Measurements from ENCODE around the gene IFIT3. TPM values are rescaled to one million over a fixed set of nuclear protein-coding genes. Genes with fewer than 3 reads are reported as not detected.

IFIT3 gene
- total RNA-seq, 2 experiments from 2014 or later: 0.17 to 0.35 TPM

DNA sequence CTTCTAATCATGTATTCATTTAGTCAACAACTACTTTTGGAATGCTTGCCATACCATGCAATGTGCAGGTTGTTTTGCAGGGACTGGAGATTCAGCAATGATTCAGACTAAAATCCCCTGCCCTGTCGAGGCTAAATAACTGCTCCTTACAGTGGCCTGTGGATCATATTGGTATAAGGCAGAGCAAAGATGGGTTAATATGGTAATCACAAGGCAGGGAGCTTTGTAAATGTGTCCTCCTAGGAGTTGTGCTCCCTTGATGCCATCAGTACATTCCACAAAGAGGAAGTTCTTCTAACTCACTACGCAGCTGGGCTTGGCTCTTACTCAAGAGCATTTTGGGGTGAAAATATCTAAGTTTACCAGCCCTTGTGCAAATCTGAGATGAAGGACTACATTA, 26.6 kb upstream of the IFIT3 start:
- DNase-seq (ENCODE audit: low spot score): peak; percentile 27
- no peaks in the 10 kb centered on the region for H3K36me3 ChIP-seq (ENCODE audit: insufficient read depth, low read length)
- H4K20me1 ChIP-seq (ENCODE audit: insufficient read depth, low read length): no peaks in the 10 kb centered on the region
- no TSS peak for BruUV-seq (replicated peaks)
- peak overlapping the region; percentile 94 for H3K4me2 ChIP-seq (ENCODE audit: low read length)
- TF ChIP-seq EZH2phosphoT487 (IDR thresholded peaks at IDR 0.05; ENCODE audit: borderline replicate concordance, low read depth, low read length): no peak
- TF ChIP-seq CTCF (conservative IDR thresholded peaks at IDR 0.05; ENCODE audit: low read length): no peak
- H3K4me3 ChIP-seq (ENCODE audit: low read depth, low read length, poor library complexity, severe bottlenecking): peak overlapping the region; percentile 69
- POLR2A ChIA-PET: no interaction called here
- H3K9me3 ChIP-seq (ENCODE audit: low read length): no peaks in the 10 kb centered on the region; the same call in 1 of the 2 replicates
- intact Hi-C loops (cut with micrococcal nuclease; ENCODE audit: unreplicated experiment): no loop called here
- peak overlapping the region; percentile 11 for H3K27ac ChIP-seq (ENCODE audit: low read depth, low read length, poor library complexity, severe bottlenecking)
- peaks cover 17% of the 10 kb centered on the region for H3K4me1 ChIP-seq (ENCODE audit: insufficient read depth, low read length, poor library complexity, severe bottlenecking)
- H3K9me2 ChIP-seq (ENCODE audit: insufficient read depth, low read length): no peaks in the 10 kb centered on the region
- H3K79me2 ChIP-seq (ENCODE audit: insufficient read depth, low read depth, low read length): no peaks in the 10 kb centered on the region
- H2AFZ ChIP-seq (ENCODE audit: low read length): peak overlapping the region; percentile 98
- CTCF ChIA-PET (ENCODE audit: unreplicated experiment): no interaction called here

DNA sequence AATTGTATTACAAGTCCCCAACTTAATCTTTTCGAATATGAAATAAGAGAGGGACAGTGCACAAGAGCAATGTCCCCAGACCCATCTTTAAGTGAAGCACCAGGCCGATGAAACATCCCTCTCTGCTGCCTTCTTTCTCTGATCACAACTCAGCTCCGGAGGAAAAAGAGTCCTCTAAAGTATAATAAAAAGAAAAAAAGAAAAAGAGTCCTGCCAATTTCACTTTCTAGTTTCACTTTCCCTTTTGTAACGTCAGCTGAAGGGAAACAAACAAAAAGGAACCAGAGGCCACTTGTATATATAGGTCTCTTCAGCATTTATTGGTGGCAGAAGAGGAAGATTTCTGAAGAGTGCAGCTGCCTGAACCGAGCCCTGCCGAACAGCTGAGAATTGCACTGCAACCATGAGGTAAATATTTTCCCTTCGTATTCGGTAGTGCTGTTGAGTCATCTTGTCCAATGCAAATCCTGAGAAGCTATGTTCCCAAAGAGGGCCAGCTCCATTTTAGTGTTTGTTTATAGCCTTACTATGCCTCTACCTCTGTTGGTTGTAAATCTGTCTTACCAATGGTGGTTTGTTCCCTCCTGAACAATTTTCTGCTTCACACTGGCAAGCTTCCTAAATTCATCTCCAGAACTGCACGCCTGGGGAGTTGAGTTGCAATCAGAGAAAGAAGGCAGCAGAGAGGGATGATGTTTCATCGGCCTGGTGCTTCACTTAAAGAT, 25.9 kb upstream of the IFIT3 start, which contains the start of gene IFIT2:
TSS of gene IFIT2 (plus strand) at position 326 of the 725 bp plus-strand sequence. CDS start at position 404, 78 bp downstream.
- H3K36me3 ChIP-seq (ENCODE audit: insufficient read depth, low read length): no peaks in the 10 kb centered on the region
- TF ChIP-seq EZH2phosphoT487 (IDR thresholded peaks at IDR 0.05; ENCODE audit: borderline replicate concordance, low read depth, low read length) (no peak), CTCF (conservative IDR thresholded peaks at IDR 0.05; ENCODE audit: low read length) (no peak)
- ChIA-PET POLR2A (interaction anchor here (0.6 to 1.0 kb wide), 2 partner anchors 9 to 66 kb away, joined by 3 read pairs; no protein-coding TSS in a partner anchor), CTCF (ENCODE audit: unreplicated experiment) (interaction anchor here (0.5 kb wide), 1 partner anchor 68 kb away, joined by 3 read pairs; no protein-coding TSS in a partner anchor)
- H3K4me3 ChIP-seq (ENCODE audit: low read depth, low read length, poor library complexity, severe bottlenecking): peak within 1 kb of the TSS; percentile 69
- H3K4me2 ChIP-seq (ENCODE audit: low read length): peak within 1 kb of the TSS; percentile 94
- H3K27ac ChIP-seq (ENCODE audit: low read depth, low read length, poor library complexity, severe bottlenecking): peak within 1 kb of the TSS; percentile 11
- H2AFZ ChIP-seq (ENCODE audit: low read length): peak within 1 kb of the TSS; percentile 98
- DNase-seq (ENCODE audit: low spot score): peak; percentile 66
- BruUV-seq (replicated peaks): no TSS peak
- H3K79me2 ChIP-seq (ENCODE audit: insufficient read depth, low read depth, low read length): no peaks in the 10 kb centered on the region
- H3K9me3 ChIP-seq (ENCODE audit: low read length): no peaks in the 10 kb centered on the region; the same call in 1 of the 2 replicates
- no peaks in the 10 kb centered on the region for H3K9me2 ChIP-seq (ENCODE audit: insufficient read depth, low read length)
- no peaks in the 10 kb centered on the region for H4K20me1 ChIP-seq (ENCODE audit: insufficient read depth, low read length)
- peaks cover 17% of the 10 kb centered on the region for H3K4me1 ChIP-seq (ENCODE audit: insufficient read depth, low read length, poor library complexity, severe bottlenecking)
- intact Hi-C loops (cut with micrococcal nuclease; ENCODE audit: unreplicated experiment): no loop called here

DNA sequence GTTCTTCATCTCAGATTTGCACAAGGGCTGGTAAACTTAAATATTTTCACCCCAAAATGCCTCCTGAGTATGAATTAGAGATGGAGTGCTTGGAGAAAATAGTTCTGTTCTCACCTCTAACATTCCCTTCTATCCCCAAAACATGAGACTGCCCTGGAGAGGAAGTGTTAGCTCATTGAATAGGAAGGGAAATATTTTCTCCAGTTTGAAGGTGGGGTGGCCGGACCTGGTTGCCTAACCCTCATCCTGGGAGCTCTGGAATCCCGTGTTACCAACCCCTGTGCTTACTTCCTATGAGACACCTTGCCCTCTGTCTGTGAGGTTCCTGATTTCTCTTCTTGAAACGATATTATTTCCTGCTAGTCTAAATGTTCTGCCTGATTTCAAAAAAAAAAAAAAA, 25.2 kb upstream of the IFIT3 start:
- CTCF ChIA-PET (ENCODE audit: unreplicated experiment): interaction anchor here (0.5 kb wide), 1 partner anchor 67 kb away, joined by 3 read pairs; no protein-coding TSS in a partner anchor
- TF ChIP-seq CTCF (conservative IDR thresholded peaks at IDR 0.05; ENCODE audit: low read length): no peak
- TF ChIP-seq EZH2phosphoT487 (IDR thresholded peaks at IDR 0.05; ENCODE audit: borderline replicate concordance, low read depth, low read length): no peak

More for the DNA sequence above, 25.2 kb upstream of the IFIT3 start:
- Histone ChIP-seq H3K9me2 (ENCODE audit: insufficient read depth, low read length) (no peaks in the 10 kb centered on the region), H4K20me1 (ENCODE audit: insufficient read depth, low read length) (no peaks in the 10 kb centered on the region), H3K36me3 (ENCODE audit: insufficient read depth, low read length) (no peaks in the 10 kb centered on the region), H3K79me2 (ENCODE audit: insufficient read depth, low read depth, low read length) (no peaks in the 10 kb centered on the region), H3K4me3 (ENCODE audit: low read depth, low read length, poor library complexity, severe bottlenecking) (peak overlapping the region; percentile 69), H3K4me2 (ENCODE audit: low read length) (peak overlapping the region; percentile 94), H3K9me3 (ENCODE audit: low read length) (no peaks in the 10 kb centered on the region; the same call in 1 of the 2 replicates), H3K27ac (ENCODE audit: low read depth, low read length, poor library complexity, severe bottlenecking) (no peak overlapping the region), H3K4me1 (ENCODE audit: insufficient read depth, low read length, poor library complexity, severe bottlenecking) (peaks cover 17% of the 10 kb centered on the region), H2AFZ (ENCODE audit: low read length) (peak overlapping the region; percentile 98)
- BruUV-seq (replicated peaks): no TSS peak
- POLR2A ChIA-PET: interaction anchor here (0.6 to 1.0 kb wide), 2 partner anchors 9 to 65 kb away, joined by 3 read pairs; no protein-coding TSS in a partner anchor
- intact Hi-C loops (cut with micrococcal nuclease; ENCODE audit: unreplicated experiment): no loop called here
- DNase-seq (ENCODE audit: low spot score): no peak
